SK-N-DZ (cell line): ENCODE data around the gene TNIK.

Experiments used
- DNase-seq: peaks from one replicate; pipeline ENCODE4 v3.0.0-alpha.2; 2015; ENCODE audit warnings: low spot score

TNIK gene

GRCh38 chr3:171192176-171192854, 267.9 kb downstream of the TNIK start:
- no peak for DNase-seq

GRCh38 chr3:171190668-171191067, 269.5 kb downstream of the TNIK start:
- DNase-seq: no peak

GRCh38 chr3:171189394-171190080, 270.7 kb downstream of the TNIK start:
- no peak for DNase-seq

GRCh38 chr3:171187706-171188290, 272.4 kb downstream of the TNIK start:
- DNase-seq: peak; percentile 44

- no peak for DNase-seq
Measured at GRCh38 chr3:171186817-171187500, 273.2 kb downstream of the TNIK start.

- DNase-seq: no peak
Measured at GRCh38 chr3:171186383-171186782, 273.8 kb downstream of the TNIK start.

- no peak for DNase-seq
Measured at GRCh38 chr3:171185959-171186358, 274.2 kb downstream of the TNIK start.

- no peak for DNase-seq
Measured at GRCh38 chr3:171184372-171184771, 275.8 kb downstream of the TNIK start.

GRCh38 chr3:171183042-171183441, 277.2 kb downstream of the TNIK start:
- DNase-seq: no peak

GRCh38 chr3:171181907-171182690, 278.1 kb downstream of the TNIK start:
- no peak for DNase-seq

GRCh38 chr3:171178714-171179113, 281.5 kb downstream of the TNIK start:
- no peak for DNase-seq

GRCh38 chr3:171177553-171177952, 282.7 kb downstream of the TNIK start:
- no peak for DNase-seq

GRCh38 chr3:171177056-171177455, 283.1 kb downstream of the TNIK start:
- no peak for DNase-seq

- no peak for DNase-seq
Measured at GRCh38 chr3:171176244-171176933, 283.8 kb downstream of the TNIK start.

- DNase-seq: no peak
Measured at GRCh38 chr3:171175741-171176234, 284.4 kb downstream of the TNIK start.

- no peak for DNase-seq
Measured at GRCh38 chr3:171173736-171174135, 286.5 kb downstream of the TNIK start.

GRCh38 chr3:171172070-171172469, 288.1 kb downstream of the TNIK start:
- DNase-seq: no peak

GRCh38 chr3:171169866-171170265, 290.3 kb downstream of the TNIK start:
- DNase-seq: no peak

- no peak for DNase-seq
Measured at GRCh38 chr3:171169443-171169842, 290.8 kb downstream of the TNIK start.

- DNase-seq: no peak
Measured at GRCh38 chr3:171168551-171168950, 291.7 kb downstream of the TNIK start.

GRCh38 chr3:171168086-171168485, 292.1 kb downstream of the TNIK start:
- DNase-seq: no peak
